Measurements from ENCODE around the gene PTPRM.

Gene PTPRM

DNA sequence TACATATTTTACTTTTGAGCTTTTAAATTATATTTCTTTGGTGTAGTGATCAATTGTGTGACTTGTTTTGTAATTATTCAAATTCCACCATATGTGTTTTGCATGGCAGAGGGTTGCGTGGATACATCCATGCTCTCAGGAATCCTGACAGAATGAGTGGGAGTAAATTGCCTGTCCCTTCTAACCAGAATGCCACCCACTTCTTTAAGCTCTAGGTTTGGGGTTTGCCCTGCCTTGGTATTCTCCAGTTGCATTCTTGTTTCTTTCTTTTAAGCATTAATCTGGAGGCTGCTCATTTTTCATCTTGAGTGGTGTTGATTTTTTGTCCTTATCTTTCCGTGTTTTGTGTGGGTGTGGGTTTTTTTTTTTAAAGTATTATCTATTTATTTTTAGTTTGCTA is 360.0 kb downstream of the PTPRM start:
- ChIA-PET POLR2A (no interaction called here), CTCF (interaction anchor here (0.6 to 1.0 kb wide), 8 partner anchors 8 to 700 kb away, joined by 3 to 6 read pairs (median 4); no protein-coding TSS in a partner anchor)
- no peak overlapping the region for H3K4me3 ChIP-seq (ENCODE audit: low read depth, low read length)
- H3K4me1 ChIP-seq (ENCODE audit: control insufficient read depth, insufficient read depth, low read length) = peaks cover 4% of the 10 kb centered on the region; the same call in 1 of the 2 replicates
- H3K36me3 ChIP-seq (ENCODE audit: control insufficient read depth in 2 of 2, insufficient read depth in 1 of 2, low read length in 2 of 2) = no peaks in the 10 kb centered on the region
- no peaks in the 10 kb centered on the region for H3K9me3 ChIP-seq (ENCODE audit: control insufficient read depth, insufficient read depth, low read depth, low read length)
- TF ChIP-seq, protein P1, sequence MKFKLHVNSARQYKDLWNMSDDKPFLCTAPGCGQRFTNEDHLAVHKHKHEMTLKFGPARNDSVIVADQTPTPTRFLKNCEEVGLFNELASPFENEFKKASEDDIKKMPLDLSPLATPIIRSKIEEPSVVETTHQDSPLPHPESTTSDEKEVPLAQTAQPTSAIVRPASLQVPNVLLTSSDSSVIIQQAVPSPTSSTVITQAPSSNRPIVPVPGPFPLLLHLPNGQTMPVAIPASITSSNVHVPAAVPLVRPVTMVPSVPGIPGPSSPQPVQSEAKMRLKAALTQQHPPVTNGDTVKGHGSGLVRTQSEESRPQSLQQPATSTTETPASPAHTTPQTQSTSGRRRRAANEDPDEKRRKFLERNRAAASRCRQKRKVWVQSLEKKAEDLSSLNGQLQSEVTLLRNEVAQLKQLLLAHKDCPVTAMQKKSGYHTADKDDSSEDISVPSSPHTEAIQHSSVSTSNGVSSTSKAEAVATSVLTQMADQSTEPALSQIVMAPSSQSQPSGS (tag by site-specific recombination; IDR thresholded peaks at IDR 0.05; ENCODE audit: low read depth) = no peak
- TF ChIP-seq ZNF830 (tag by site-specific recombination; IDR thresholded peaks at IDR 0.05; ENCODE audit: low read depth) (no peak), ZFHX2 (tag by site-specific recombination; conservative IDR thresholded peaks at IDR 0.05) (peak; percentile 85), GLIS2 (tag by site-specific recombination; IDR thresholded peaks at IDR 0.05) (no peak), GLI2 (tag by site-specific recombination; IDR thresholded peaks at IDR 0.05; ENCODE audit: borderline replicate concordance, low read depth) (no peak), HOXC10 (CRISPR knock-in tag; IDR thresholded peaks at IDR 0.05) (no peak), ZNF777 (tag by site-specific recombination; IDR thresholded peaks at IDR 0.05; ENCODE audit: borderline replicate concordance) (no peak), EGR2 (tag by site-specific recombination; IDR thresholded peaks at IDR 0.05; ENCODE audit: low read depth) (peak; percentile 84)
- TF ChIP-seq, protein P2, sequence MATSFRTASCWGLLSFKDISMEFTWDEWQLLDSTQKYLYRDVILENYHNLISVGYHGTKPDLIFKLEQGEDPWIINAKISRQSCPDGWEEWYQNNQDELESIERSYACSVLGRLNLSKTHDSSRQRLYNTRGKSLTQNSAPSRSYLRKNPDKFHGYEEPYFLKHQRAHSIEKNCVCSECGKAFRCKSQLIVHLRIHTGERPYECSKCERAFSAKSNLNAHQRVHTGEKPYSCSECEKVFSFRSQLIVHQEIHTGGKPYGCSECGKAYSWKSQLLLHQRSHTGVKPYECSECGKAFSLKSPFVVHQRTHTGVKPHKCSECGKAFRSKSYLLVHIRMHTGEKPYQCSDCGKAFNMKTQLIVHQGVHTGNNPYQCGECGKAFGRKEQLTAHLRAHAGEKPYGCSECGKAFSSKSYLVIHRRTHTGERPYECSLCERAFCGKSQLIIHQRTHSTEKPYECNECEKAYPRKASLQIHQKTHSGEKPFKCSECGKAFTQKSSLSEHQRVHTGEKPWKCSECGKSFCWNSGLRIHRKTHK (tag by site-specific recombination; IDR thresholded peaks at IDR 0.05) = no peak
- no peak overlapping the region for H3K27ac ChIP-seq (ENCODE audit: extremely low read depth, low read depth, low read length)

DNA sequence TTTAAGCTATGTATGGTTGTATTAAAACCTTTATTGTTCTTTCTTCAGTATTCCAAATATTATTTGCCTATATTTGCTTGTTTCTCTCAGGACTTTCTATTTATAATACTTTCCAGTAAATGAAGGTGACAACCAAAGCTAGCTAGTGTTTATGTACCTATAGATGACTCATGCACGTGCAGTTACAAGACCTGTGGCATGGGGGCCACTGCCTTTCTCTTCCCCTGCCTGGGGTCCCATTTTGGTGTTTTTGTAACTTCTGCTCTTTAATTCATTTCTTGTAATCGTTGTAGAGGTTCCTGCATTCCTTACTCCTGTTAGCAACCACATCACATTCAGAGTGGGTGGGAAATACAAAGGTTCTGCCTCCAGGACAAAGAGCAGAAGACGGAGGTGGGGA is 364.6 kb downstream of the PTPRM start:
- TF ChIP-seq, protein P3, sequence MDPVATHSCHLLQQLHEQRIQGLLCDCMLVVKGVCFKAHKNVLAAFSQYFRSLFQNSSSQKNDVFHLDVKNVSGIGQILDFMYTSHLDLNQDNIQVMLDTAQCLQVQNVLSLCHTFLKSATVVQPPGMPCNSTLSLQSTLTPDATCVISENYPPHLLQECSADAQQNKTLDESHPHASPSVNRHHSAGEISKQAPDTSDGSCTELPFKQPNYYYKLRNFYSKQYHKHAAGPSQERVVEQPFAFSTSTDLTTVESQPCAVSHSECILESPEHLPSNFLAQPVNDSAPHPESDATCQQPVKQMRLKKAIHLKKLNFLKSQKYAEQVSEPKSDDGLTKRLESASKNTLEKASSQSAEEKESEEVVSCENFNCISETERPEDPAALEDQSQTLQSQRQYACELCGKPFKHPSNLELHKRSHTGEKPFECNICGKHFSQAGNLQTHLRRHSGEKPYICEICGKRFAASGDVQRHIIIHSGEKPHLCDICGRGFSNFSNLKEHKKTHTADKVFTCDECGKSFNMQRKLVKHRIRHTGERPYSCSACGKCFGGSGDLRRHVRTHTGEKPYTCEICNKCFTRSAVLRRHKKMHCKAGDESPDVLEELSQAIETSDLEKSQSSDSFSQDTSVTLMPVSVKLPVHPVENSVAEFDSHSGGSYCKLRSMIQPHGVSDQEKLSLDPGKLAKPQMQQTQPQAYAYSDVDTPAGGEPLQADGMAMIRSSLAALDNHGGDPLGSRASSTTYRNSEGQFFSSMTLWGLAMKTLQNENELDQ (tag by site-specific recombination; IDR thresholded peaks at IDR 0.05; ENCODE audit: low read depth) = no peak
- TF ChIP-seq MEIS1 (CRISPR knock-in tag; IDR thresholded peaks at IDR 0.05; ENCODE audit: borderline replicate concordance) (no peak), SP7 (tag by site-specific recombination; IDR thresholded peaks at IDR 0.05) (no peak), GLIS2 (tag by site-specific recombination; IDR thresholded peaks at IDR 0.05) (no peak), ZNF558 (tag by site-specific recombination; IDR thresholded peaks at IDR 0.05) (no peak), ZNF175 (tag by site-specific recombination; IDR thresholded peaks at IDR 0.05) (no peak), ZNF707 (tag by site-specific recombination; IDR thresholded peaks at IDR 0.05) (no peak), HOXC10 (CRISPR knock-in tag; IDR thresholded peaks at IDR 0.05) (no peak)
- TF ChIP-seq, protein P4, sequence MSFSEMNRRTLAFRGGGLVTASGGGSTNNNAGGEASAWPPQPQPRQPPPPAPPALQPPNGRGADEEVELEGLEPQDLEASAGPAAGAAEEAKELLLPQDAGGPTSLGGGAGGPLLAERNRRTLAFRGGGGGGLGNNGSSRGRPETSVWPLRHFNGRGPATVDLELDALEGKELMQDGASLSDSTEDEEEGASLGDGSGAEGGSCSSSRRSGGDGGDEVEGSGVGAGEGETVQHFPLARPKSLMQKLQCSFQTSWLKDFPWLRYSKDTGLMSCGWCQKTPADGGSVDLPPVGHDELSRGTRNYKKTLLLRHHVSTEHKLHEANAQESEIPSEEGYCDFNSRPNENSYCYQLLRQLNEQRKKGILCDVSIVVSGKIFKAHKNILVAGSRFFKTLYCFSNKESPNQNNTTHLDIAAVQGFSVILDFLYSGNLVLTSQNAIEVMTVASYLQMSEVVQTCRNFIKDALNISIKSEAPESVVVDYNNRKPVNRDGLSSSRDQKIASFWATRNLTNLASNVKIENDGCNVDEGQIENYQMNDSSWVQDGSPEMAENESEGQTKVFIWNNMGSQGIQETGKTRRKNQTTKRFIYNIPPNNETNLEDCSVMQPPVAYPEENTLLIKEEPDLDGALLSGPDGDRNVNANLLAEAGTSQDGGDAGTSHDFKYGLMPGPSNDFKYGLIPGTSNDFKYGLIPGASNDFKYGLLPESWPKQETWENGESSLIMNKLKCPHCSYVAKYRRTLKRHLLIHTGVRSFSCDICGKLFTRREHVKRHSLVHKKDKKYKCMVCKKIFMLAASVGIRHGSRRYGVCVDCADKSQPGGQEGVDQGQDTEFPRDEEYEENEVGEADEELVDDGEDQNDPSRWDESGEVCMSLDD (tag by site-specific recombination; IDR thresholded peaks at IDR 0.05) = no peak
- Histone ChIP-seq H3K27ac (ENCODE audit: extremely low read depth, low read depth, low read length) (no peak overlapping the region), H3K9me3 (ENCODE audit: control insufficient read depth, insufficient read depth, low read depth, low read length) (no peaks in the 10 kb centered on the region), H3K4me1 (ENCODE audit: control insufficient read depth, insufficient read depth, low read length) (no peaks in the 10 kb centered on the region), H3K36me3 (ENCODE audit: control insufficient read depth in 2 of 2, insufficient read depth in 1 of 2, low read length in 2 of 2) (no peaks in the 10 kb centered on the region), H3K4me3 (ENCODE audit: low read depth, low read length) (no peak overlapping the region)
- ChIA-PET CTCF (interaction anchor here (0.7 to 0.8 kb wide), 2 partner anchors 142 to 377 kb away, joined by 4 to 5 read pairs; no protein-coding TSS in a partner anchor), POLR2A (no interaction called here)

Measured in HEK293 (cell line).